Activated CD8-positive, alpha-beta memory T cell treated with anti-CD3 and anti-CD28 coated beads for 1 hour (primary cell): ENCODE data around the gene ROR1.
"Not testable (repeated sequence)": the region's sequence is repeated elsewhere in the genome, so short reads cannot be mapped to it uniquely, and the experiment has no call there.

Experiments used
- DNase-seq, 2 donors: peaks; one replicate each; pipeline ENCODE4 v3.0.0-alpha.2; 2020; ENCODE audit warnings: low read depth in 1 of 2; ENCODE audit errors: extremely low read depth in 1 of 2

The ROR1 gene

GRCh38 chr1:64084451-64084850 lies 310.6 kb downstream of the ROR1 start:
- DNase-seq = no peak

GRCh38 chr1:64087768-64088167 lies 314.0 kb downstream of the ROR1 start:
- DNase-seq = no peak

GRCh38 chr1:64090436-64090835 lies 316.6 kb downstream of the ROR1 start:
- DNase-seq = no peak

GRCh38 chr1:64092851-64093371 lies 319.1 kb downstream of the ROR1 start:
- no peak for DNase-seq

GRCh38 chr1:64093941-64094340 lies 320.1 kb downstream of the ROR1 start:
- DNase-seq = no peak

- no peak for DNase-seq
These were observed 322.0 kb downstream of the ROR1 start for GRCh38 chr1:64095832-64096231.

- no peak for DNase-seq
These were observed 324.0 kb downstream of the ROR1 start for GRCh38 chr1:64097859-64098258.

GRCh38 chr1:64098436-64098835 lies 324.6 kb downstream of the ROR1 start:
- DNase-seq = no peak

- no peak for DNase-seq
These were observed 325.2 kb downstream of the ROR1 start for GRCh38 chr1:64098846-64099582.

GRCh38 chr1:64100791-64101190 lies 327.0 kb downstream of the ROR1 start:
- DNase-seq = no peak

GRCh38 chr1:64104585-64104984 lies 330.8 kb downstream of the ROR1 start:
- not testable (repeated sequence) for DNase-seq

- no peak for DNase-seq
These were observed 333.3 kb downstream of the ROR1 start for GRCh38 chr1:64107118-64107519.

GRCh38 chr1:64107632-64108031 lies 333.8 kb downstream of the ROR1 start:
- no peak for DNase-seq

GRCh38 chr1:64110924-64111777 lies 337.3 kb downstream of the ROR1 start:
- DNase-seq = no peak

GRCh38 chr1:64111787-64112186 lies 338.0 kb downstream of the ROR1 start:
- DNase-seq = no peak

GRCh38 chr1:64112281-64112680 lies 338.5 kb downstream of the ROR1 start:
- no peak for DNase-seq

- no peak for DNase-seq
These were observed 340.3 kb downstream of the ROR1 start for GRCh38 chr1:64114012-64114525.

- no peak for DNase-seq
These were observed 342.7 kb downstream of the ROR1 start for GRCh38 chr1:64116537-64116936.

- no peak for DNase-seq
These were observed 343.7 kb downstream of the ROR1 start for GRCh38 chr1:64117492-64117891.

- no peak for DNase-seq
These were observed 348.1 kb downstream of the ROR1 start for GRCh38 chr1:64121766-64122385.

- DNase-seq = no peak
These were observed 348.8 kb downstream of the ROR1 start for GRCh38 chr1:64122588-64122987.
